Measurements from ENCODE around the gene DYSF. TPM values are rescaled to one million over a fixed set of nuclear protein-coding genes. Genes with fewer than 3 reads are reported as not detected.

DYSF gene
- total and polyA plus RNA-seq, 2 donors from 2014 or later: 11.3 to 19.8 TPM

DNA sequence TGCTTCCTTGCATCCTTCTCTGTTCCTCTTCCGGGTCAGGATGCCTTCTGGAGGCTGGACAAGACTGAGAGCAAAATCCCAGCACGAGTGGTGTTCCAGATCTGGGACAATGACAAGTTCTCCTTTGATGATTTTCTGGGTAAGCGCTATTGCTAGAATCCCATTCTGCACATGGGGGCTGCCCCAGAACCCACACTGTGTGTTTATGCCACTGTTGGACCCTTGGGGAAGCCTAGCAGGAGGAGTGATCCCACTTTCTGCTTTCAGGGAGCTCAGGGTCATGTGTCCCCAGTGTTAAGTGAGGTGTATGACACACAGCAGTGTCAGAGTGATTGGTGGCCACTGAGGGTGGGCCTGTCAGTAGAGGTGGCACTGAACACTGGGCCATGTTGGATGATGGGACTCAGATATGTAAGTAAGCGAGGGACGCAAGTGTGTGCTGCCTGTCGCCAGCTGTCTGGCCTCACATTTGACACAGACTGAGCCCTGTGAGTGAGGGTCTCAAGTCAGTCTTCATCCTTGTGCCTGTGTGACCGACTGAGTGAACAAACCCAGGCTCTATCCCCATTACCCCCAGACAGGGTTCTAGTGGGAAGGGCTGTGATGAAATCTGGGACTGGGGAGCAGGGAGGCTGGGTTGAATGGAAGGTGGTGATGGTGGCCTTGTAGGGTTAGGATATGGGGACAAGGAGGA lies 220.9 kb downstream of the DYSF start:
- Histone ChIP-seq H3K36me3 (ENCODE audit: control insufficient read depth in 2 of 3, insufficient read depth in 3 of 3, low read length in 3 of 3) (no peaks in the 10 kb centered on the region), H3K9me3 (ENCODE audit: control insufficient read depth in 2 of 3, insufficient read depth in 1 of 3, low read length in 3 of 3) (no peaks in the 10 kb centered on the region), H3K27ac (ENCODE audit: low read depth in 2 of 2, low read length in 2 of 2) (no peak overlapping the region), H3K27me3 (ENCODE audit: control insufficient read depth, insufficient read depth, low read length) (no peaks in the 10 kb centered on the region), H3K4me3 (ENCODE audit: low read length in 3 of 3) (no peak overlapping the region), H3K4me1 (ENCODE audit: control insufficient read depth in 2 of 3, insufficient read depth in 2 of 3, low read depth in 1 of 3, low read length in 3 of 3) (no peaks in the 10 kb centered on the region), H3K9ac (ENCODE audit: low read length in 3 of 3) (no peak overlapping the region)
- no peak for FAIRE-seq
- intact Hi-C loops (cut with DNase I): no loop called here
- TF ChIP-seq, protein P1, sequence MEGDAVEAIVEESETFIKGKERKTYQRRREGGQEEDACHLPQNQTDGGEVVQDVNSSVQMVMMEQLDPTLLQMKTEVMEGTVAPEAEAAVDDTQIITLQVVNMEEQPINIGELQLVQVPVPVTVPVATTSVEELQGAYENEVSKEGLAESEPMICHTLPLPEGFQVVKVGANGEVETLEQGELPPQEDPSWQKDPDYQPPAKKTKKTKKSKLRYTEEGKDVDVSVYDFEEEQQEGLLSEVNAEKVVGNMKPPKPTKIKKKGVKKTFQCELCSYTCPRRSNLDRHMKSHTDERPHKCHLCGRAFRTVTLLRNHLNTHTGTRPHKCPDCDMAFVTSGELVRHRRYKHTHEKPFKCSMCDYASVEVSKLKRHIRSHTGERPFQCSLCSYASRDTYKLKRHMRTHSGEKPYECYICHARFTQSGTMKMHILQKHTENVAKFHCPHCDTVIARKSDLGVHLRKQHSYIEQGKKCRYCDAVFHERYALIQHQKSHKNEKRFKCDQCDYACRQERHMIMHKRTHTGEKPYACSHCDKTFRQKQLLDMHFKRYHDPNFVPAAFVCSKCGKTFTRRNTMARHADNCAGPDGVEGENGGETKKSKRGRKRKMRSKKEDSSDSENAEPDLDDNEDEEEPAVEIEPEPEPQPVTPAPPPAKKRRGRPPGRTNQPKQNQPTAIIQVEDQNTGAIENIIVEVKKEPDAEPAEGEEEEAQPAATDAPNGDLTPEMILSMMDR (IDR thresholded peaks at IDR 0.05; ENCODE audit: borderline replicate concordance, extremely low read depth, insufficient read depth): no peak
- DNase-seq: peak in 2 of 5 donors; percentile 27 to 28

DNA sequence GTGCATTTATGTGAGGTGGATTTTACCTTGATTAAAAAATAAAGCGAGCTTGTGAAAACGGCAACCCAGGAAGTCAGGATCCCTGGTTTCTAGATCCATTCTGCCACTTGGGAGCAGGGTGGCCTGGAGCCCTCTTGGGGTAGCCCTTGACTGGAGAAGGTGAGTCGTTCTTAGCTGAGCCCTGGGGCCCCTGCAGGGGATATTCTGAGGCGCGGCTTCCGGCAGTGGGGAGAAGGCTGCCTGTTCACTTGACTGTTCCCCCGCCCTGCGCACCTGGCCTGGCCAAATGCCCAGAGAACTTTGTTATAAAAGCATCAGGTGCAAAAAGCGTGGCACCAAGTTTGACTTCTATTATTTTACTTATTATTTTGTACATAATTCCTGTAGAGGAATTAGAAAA lies 221.9 kb downstream of the DYSF start:
- no peak for FAIRE-seq
- Histone ChIP-seq H3K4me3 (ENCODE audit: low read length in 3 of 3) (no peak overlapping the region), H3K9ac (ENCODE audit: low read length in 3 of 3) (no peak overlapping the region), H3K9me3 (ENCODE audit: control insufficient read depth in 2 of 3, insufficient read depth in 1 of 3, low read length in 3 of 3) (no peaks in the 10 kb centered on the region), H3K27ac (ENCODE audit: low read depth in 2 of 2, low read length in 2 of 2) (no peak overlapping the region), H3K36me3 (ENCODE audit: control insufficient read depth in 2 of 3, insufficient read depth in 3 of 3, low read length in 3 of 3) (no peaks in the 10 kb centered on the region), H3K27me3 (ENCODE audit: control insufficient read depth, insufficient read depth, low read length) (no peaks in the 10 kb centered on the region), H3K4me1 (ENCODE audit: control insufficient read depth in 2 of 3, insufficient read depth in 2 of 3, low read depth in 1 of 3, low read length in 3 of 3) (no peaks in the 10 kb centered on the region)
- DNase-seq: peak; percentile 57 to 74 (median 73)
- TF ChIP-seq, protein P1 (IDR thresholded peaks at IDR 0.05; ENCODE audit: borderline replicate concordance, extremely low read depth, insufficient read depth): no peak
- intact Hi-C loops (cut with DNase I): no loop called here

DNA sequence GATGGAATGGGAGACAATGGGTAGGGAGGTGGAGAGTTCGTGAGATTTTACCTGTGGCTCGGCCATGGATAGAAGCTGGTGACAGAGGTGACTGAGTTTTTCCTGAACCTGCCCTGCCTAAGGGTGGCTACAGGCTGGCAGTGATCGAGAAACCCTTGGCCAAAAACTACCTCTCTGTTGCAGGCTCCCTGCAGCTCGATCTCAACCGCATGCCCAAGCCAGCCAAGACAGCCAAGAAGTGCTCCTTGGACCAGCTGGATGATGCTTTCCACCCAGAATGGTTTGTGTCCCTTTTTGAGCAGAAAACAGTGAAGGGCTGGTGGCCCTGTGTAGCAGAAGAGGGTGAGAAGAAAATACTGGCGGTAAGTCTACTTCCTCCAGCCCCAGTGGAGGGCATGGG lies 225.5 kb downstream of the DYSF start:
- intact Hi-C loops (cut with DNase I): no loop called here
- H3K9me3 ChIP-seq (ENCODE audit: control insufficient read depth in 2 of 3, insufficient read depth in 1 of 3, low read length in 3 of 3): no peaks in the 10 kb centered on the region
- no peak overlapping the region for H3K27ac ChIP-seq (ENCODE audit: low read depth in 2 of 2, low read length in 2 of 2)
- no peak overlapping the region for H3K9ac ChIP-seq (ENCODE audit: low read length in 3 of 3)
- no peak overlapping the region for H3K4me3 ChIP-seq (ENCODE audit: low read length in 3 of 3)
- no peaks in the 10 kb centered on the region for H3K27me3 ChIP-seq (ENCODE audit: control insufficient read depth, insufficient read depth, low read length)
- TF ChIP-seq, protein P1 (IDR thresholded peaks at IDR 0.05; ENCODE audit: borderline replicate concordance, extremely low read depth, insufficient read depth): no peak
- no peaks in the 10 kb centered on the region for H3K4me1 ChIP-seq (ENCODE audit: control insufficient read depth in 2 of 3, insufficient read depth in 2 of 3, low read depth in 1 of 3, low read length in 3 of 3)
- FAIRE-seq: no peak
- H3K36me3 ChIP-seq (ENCODE audit: control insufficient read depth in 2 of 3, insufficient read depth in 3 of 3, low read length in 3 of 3): no peaks in the 10 kb centered on the region
- peak in 1 of 5 donors; percentile 16 for DNase-seq

Measured in kidney (tissue), 14 donors.